Stimulated activated naive CD8-positive, alpha-beta T cell treated with anti-CD3 and anti-CD28 coated beads, Interleukin-15, Interleukin-2, amounts not matched to agents 100 U/mL and 50 U/mL, for 24 hours (primary cell): ENCODE measurements around the gene DPYSL4.

Experiments
- ATAC-seq: fragments of 150-1000 bp; cut with Tn5 transposase; one replicate; pipeline ENCODE4 v1.10.0; 2021
- DNase-seq: peaks from one replicate; pipeline ENCODE4 v3.0.0; 2021

The DPYSL4 gene

DNA sequence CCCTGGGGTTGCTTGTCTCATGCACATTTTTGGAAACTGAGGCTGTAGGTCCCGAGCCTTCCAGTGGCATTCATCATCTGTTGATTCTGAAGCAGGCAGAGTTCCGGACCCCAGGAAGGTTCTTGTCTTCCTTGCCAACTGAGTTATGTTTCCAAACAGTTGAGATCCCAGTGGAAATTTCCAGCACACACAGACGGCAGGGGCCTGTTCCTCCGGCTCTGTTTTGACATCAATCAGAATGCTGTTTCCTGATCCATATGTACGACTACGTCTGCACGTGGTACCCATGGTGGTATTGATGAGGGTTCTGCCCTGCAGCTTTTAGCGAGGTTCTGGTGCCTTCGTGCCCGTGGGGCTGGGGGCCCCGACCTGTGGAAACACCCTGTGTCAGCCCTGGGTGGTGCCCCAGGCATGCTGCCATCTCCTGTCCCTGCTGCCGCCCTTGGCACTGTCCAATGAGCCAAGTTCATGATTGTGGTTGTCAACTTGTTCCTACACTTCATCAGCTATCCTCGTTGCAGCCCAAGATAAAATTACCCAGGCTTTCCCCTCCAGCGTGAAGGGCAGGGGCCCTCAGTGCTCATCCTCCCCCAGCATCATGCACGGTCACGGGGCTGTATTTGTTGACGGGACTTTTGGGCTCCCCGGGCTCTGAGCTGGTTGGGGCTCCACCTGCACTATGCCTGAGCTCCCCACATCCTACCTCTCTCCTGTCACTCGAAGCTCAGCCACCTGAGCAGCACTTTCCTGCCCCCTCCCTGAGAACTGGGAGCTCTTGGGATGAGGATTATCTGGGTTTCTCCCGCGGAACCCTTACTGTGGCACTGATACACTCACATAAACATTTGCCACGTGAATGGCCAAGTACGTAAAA is 7.8 kb upstream of the DPYSL4 start:
- DNase-seq (no peak), ATAC-seq (no peak)

DNA sequence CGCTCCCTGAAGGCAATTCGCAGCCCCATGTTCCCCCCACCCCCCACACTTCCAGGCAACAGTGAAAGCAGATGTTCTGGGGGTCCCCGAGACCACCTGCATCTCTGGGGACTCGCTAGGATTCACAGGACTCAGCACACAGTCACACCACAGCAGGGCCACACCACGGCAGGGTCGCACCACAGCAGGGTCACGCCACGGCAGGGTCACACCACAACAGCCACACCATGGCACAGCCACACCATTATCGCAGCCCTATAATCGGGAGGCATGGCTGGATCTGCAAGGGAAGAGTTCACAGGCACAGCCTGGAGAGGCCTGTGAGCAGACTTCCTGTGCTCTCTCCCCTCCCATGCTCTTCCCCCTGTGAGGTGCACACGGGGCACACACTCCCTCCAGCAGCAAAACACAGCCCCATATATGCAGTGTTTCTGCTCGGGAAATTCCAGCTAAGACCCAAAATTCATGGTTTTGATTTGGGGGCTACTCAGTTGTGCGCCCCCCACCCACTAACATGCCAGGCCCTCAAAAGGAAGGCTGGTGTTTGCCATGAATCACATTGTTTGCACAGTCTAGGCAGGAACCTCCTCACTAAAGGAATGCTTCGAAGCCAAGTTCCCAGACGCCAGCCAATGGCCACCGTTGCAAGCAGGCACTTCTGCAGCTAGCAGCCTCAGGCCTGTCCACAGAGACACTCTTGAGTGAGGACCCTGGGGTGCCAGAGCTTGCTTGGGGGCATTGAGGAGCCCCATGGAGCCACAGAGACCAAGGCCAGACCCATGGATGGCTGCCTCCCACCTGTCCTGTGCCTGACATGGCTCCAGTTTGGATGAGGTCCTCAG is 7.0 kb upstream of the DPYSL4 start:
- no peak for DNase-seq
- ATAC-seq = no peak

DNA sequence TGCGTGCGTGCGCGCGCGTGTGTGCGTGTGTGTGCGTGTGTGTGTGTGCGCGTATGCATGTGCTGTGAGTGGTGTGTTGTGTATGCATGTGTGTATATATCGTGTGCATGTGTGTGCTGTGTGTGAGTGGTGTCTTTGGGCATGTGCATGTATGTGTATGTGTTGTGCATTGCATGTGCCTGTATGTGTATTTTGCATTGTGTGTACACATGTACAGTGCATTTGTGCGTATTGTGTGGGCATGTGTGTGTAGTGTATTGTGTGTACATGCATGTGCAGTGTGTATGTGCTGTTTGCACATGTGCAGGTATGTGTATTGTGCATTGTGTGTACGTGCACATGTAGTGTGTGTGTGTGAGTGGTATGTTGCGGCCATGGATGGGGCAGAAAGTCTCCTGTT is 6.0 kb upstream of the DPYSL4 start:
- DNase-seq (no peak), ATAC-seq (no peak)

DNA sequence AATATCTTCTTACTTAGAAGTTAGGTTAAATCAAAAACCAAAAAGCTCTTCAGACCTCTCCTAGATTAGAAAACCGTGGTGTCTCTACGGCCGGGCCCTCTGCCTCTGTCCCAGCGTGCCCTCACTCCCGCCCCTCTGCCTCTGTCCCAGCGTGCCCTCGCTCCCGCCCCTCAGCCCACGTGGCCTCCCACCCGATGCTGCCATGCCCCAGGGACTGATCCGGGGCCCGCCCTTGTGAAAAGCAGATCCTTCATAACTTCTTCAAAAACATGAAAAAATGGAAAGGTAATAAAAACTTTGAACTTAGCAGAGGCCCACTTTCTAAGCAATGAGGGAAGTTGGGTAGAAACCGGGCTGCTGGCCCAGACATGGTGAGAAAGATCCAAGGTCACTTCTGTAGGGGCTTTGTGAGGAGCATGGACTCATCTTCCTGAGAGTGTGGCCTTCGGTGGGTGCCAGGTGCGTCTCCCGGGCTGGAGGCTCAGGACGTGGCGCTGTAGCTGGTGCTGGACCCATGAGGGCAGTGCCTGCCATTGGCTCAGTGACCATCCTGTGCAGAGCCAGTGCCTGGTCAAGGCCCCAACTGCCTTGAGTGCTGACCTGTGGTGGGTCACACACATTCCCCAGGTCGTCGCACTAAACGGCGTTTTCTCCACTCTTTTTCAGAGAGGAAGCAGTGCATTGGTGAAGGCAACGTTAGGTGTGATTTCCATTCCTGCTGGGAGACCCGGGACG is 4.9 kb upstream of the DPYSL4 start:
- ATAC-seq (no peak), DNase-seq (no peak)

DNA sequence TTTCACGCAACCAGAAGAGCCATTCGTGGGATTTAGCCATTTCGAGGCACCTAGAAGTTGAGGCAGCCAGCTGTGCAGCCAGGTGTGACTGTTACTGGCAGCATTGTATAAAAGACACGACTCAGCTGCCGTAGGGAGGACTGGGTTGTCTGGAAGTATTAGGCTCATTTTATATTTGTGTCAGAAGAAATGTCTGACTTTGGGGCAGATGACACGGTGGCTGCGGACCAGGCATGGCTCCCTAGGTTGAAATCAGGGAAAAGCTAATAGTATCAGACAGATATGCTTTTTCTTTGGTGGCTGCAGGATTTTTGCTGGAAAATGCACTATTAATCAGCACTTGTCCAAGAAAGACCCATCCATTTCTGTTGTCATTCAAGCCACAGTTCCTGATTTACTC is 4.2 kb upstream of the DPYSL4 start:
- ATAC-seq = no peak
- no peak for DNase-seq

DNA sequence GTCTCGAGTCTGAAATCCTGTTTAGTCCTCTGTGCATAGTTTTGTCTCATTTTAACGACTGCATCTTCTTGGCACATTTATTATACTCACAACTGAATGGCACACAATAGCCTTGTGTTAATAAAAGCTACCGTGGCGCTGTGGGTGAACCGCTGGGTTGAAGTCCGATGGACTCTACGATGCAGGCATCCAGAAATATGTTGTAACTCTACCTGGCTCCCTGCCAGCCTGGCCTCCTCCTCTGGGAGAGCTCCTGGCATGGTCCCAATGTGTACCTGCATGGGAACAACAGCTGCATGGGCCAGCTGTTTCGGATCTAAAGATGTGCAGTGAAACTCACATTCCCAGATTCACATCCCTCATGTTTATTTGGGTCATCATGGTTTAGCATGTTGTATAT is 3.7 kb upstream of the DPYSL4 start:
- ATAC-seq (no peak), DNase-seq (no peak)

DNA sequence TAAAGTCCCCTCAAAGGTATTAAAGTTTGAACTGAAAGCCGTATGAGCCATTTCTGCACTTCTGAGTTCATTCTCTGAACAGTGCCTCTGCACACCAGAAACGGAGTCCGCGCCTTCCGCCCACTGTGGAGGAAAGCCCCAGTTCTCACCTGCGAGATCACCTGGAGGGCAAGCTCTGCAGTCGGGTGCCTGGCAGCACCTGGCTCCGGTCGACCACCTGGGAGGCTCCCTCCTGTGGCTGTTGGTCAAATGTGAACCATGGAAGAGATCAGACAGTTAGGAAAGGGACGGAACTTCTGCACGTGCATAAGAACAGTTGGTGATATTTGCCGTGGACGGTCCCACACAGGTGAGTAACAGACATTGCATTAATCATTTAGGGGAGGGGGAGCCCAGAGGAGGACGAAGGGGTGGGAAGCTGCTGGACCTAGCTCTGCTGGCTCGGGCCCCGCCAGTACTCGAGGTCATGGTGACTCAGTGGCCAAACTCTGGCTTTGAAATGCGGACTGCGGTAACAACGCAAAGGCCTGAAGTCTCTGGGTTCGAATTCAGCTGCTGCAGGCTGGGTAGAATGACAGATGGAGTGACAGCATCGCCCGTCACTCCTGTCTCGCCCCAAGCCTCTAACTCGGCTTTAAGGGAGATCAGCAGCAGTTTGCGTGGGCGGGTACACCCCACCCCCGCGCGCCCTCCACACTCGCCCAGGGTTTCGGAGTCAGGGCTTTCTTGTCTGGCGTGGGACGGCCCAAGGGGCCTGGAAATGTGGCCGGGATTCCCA is 1.7 kb upstream of the DPYSL4 start:
- no peak for ATAC-seq
- DNase-seq = no peak

DNA sequence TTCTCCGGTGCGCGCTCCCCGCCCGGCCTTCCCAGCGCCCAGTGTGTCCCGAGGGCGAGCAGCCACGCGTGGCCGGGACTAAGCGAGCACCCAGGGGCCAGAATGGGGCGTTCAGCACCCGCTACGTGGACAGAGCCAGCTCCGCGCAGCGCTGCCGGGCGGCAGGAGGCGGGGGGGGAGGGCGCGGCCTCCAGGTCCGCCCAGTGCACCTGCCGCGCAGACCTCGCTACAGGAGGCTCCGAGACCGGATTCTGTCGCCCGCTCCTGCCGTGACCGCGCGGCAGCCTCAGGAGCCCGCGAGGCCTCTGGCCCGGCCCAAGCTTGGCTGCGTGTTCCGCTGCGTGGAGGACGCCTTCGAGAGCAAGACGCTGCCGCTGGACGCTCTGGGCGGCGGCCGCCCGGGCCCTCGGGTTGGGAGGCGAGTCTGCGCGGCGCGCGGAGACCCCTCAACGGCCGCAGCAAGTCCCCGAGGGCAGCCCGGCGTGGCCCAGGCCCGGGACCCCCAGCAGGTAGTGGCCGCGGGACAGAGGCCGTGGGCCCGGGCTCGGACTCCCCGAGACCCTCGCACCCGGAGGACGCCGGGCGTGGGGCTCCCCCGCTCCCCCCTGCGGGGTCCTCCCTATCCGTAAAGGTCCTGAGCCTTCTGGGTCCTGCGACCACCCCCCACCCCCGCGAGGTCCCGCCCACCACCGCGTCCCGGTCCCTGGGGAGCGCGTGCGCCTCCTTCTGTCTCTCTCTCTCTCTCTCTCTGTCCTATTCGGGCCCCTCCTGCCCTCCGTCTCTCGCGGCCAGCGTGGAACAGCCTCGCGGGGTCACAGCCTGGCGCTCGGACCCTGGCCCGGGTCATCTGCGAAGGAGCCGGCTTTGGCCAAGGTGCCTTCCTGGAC is 904 bp upstream of the DPYSL4 start:
- peak; percentile 48 for ATAC-seq
- DNase-seq = peak; percentile 59

DNA sequence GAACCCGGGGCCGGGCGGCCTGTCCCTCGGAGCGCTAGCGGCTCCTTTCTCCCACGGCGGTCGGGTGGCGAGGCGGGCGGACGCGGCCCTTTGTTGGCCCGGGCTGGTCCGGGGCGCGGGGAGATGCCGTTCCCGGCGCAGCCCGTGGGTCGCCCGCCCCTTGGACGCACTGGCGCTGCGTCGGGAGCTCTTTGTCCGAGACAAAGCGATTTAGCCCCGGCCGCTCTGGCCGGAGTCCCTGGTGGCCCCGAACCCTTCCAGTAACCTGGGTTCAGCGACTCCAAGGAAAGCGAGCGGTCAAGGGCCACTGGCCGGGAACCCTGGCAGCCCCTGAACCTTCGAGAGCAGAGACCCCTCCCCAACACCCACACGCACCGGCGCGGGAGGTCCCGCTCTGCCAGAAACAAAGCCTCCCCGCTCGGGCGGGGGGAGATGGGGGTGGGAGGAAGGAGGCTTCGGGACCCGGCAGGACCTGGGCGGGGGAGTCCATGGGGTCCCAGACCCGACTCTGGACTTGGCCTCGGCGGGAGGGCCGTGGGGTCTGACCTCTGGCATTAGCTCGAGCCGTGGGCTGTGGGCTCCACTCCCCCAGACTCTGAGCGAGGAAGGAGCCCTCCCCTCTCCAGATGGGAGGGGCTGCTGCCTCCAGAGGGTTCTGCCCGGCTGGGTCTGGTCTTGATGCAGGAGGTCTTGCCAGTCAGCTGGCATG is 836 bp downstream of the DPYSL4 start:
- no peak for ATAC-seq
- peak; percentile 21 for DNase-seq

DNA sequence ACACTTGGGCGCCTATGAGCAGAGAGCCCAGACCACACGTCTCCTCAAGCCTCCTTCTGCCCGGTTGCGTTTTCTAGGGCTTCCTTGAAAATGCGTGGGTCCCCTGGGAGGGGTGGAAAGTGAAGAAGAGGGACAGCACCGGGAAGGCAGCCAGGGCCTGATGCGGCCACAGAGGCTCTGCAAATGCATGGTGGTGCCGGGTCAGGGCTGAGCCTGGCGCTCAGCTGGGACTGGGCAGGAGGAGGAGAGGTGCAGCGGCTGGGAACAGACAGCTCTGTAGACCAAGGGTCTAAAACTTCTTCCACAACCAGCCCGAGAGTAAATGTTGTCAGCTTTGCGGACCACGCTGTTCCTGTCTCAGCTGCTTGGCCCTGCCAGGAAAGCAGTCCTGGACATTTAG is 1.6 kb downstream of the DPYSL4 start:
- no peak for DNase-seq
- ATAC-seq = no peak

DNA sequence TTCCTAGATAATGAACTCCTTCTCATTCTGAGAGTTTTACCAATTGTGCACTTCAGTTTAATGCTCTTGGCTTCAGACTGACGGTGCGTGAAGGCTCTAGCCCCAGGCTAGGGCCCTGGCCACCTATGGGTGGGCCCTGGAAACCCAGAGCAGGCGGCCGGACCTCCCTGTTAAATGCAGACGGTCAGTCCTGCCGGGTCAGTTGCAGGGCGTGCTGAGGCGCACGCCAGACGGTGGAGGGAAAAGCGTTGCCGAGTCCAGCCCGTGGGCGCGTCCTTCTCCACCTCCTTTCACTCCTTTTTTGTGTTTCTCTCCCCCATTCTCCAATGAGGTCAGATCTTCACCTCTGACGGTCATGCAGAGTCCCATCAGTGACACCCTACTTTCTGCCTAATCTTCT is 2.3 kb downstream of the DPYSL4 start:
- ATAC-seq (no peak), DNase-seq (no peak)

DNA sequence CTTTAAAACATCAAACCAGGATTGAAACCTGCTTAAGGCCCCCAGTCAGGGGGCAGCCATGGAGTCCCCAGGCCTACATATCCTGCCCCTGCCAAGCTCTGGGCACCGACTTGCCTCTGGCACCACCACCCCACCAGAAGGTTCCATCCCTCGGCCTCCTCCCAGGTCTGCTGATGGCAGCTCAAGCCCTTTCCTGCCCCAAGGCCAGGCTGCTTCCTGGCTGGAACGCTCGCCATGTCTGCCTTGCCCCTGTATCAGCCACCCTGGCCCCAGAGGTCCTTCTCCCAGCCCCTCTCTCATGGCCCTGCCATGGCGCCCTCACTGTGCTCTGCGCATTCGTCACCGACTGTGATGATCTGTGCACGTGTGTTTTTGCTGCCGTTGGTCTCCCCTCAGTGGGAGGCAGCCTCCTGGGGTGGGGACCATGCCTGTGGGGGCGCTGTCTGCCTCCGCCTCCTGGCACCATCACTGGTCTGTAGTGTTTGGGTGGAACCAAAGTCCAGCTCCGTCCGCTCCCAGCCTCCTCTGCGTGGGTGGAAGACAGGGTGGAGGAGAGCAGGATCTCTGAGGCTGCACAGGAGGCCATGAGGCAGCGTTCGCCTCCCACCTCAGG is 3.2 kb downstream of the DPYSL4 start:
- ATAC-seq (no peak), DNase-seq (no peak)

DNA sequence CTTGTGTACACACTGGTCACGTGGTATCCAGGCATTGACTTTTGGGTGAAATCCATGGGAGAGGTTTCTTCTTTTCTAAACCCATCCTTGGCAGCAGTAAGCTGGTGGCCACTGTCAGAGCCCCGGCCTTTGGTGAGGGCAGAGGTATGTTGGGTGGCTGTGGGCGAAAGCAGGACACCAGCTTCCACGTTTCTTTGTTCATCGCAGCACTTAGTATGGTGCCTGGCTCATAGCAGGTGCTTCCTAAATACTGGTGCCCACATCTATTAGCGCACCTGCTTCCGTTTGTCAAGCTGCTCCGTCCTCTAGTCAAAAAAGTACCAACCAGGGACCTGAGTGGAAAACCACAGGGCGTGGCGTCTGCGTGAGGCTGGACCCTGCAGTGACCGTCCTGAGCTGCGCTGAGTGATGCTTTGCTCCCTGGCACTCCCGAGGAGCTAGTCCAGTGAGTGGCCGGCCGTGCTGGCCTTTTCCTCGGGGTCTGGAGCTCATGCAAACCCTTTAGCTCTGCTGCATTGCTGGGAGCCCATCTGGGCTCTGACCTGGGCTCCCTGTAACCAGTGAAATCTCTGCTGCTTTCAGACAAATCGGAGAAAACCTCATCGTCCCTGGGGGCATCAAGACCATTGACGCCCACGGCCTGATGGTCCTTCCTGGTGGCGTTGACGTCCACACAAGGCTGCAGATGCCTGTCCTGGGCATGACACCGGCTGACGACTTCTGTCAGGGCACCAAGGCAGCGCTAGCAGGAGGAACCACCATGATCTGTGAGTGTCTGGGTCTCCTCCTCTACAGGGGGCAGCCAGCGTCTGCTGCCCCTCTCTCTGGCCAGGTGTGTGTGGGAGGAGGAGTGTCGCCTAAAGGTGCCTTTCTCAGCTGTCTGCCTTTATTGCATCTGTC is 5.6 kb downstream of the DPYSL4 start:
- DNase-seq = no peak
- no peak for ATAC-seq

DNA sequence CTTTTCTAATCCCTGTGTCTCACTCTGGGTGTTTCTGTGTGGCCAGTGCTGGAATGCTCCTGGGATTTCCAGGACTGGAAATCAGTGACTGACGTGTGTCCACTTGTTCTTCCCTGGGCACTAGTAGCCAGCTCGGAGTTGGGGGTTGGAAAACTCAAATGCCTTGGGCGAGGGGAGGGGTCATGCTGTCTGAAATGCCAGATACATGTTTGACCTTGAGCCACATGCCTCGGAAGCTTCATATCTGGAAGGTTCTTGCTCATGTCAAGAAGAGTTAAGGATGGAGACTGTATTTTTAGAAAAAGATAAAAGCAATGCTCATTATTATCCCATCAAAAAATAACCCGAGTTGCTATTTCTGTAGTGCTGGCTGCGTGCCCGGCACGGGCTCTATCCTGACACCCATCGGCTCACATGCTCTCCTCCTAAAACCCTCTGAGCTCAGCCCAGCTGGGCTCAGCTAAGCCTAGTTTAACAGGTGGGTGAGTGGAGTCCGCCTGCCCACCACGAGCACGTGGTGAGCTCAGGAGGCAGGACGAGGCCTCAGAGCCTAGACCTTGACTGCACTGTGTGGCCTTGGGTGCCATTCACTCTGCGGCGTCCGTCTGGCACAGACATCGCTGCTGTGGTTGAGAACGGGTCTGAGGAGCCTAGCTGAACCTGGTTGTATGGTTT is 6.4 kb downstream of the DPYSL4 start:
- DNase-seq = no peak
- ATAC-seq = no peak

DNA sequence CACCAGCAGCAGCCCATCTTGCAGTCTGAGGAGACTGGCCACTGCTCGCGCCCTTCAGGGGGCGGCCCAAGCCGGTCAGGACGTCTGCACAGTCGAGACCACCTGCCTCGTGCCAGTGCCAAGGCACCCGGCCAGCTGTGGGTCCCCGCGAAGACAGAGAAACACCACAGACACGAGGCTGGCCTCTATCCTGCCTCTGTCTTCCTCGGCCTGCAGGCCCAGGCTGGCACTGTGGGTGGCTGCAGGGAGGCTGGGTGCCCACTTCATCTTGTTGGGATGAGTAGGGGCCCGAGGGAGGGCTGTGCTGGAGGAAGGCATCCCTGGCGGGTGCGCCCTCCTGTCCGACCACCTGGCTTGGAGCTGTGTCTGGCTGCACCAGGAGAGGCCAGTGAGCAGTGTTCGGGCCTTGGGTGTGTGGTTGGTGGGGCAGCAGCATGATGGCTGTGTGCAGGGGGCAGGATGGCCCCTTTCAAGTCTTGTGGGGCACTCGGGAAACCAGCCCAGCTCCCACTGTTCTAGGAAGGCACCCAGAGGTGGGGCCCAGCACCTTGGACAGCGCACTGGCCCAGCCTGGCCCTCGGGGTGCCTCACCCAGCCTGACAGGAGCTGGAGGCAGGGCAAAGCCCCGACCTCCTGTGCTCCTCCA is 7.3 kb downstream of the DPYSL4 start:
- DNase-seq (peak; percentile 37), ATAC-seq (no peak)

DNA sequence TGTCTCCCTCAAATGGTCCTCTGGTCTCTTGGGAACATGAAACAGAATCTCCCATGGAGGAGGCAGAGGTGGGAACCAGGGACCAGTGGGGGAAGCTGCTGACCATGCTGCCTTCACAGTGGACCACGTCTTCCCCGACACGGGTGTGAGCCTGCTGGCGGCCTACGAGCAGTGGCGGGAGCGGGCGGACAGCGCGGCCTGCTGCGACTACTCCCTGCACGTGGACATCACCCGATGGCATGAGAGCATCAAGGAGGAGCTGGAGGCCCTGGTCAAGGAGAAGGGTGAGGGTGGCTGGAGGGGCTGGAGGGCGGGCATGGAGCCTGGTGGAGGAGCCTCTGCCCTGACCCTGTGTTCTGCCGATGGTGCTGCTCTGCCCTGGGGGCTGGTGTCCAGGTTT is 8.0 kb downstream of the DPYSL4 start:
- no peak for ATAC-seq

DNA sequence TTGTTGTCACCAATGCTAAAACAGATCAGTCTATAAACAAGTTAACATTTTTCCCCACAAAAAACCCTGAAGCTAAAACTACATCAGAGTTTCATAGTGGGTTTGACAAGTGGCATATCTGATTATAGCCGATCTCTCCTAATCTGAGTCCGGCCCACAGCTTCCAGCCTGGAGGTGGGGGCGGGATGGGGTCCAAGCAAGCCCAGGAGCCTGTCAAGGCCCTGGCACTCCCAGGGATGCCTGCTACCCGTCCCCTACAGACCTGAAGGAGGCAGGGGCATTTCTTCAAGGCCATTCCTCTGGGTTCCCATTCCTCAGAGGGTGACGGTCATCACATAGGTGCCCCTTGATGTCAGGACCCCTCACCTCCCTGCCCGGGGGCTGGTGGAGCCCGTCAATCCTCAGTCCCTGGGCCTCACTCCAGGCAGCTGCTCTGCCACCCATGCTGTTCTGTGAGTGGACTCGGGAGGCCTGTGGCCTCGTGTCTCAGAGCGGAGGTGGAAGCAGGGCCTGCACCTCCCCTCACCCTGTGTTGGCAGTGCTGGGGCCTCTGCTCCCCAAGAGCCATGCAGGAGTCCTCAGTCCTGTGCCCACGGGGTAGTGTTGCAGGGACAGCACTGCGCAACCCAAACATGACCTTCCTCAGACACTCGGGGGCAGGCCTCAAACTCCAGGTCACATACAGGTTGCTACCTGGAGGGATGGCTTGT is 8.8 kb downstream of the DPYSL4 start:
- DNase-seq (no peak), ATAC-seq (no peak)

More for the DNA sequence above, 8.0 kb downstream of the DPYSL4 start:
- DNase-seq = no peak
